ENCODE results near the gene PLPPR1.

PLPPR1 gene

GRCh38 chr9:101311758-101312420, 283.4 kb downstream of the PLPPR1 start:
- Histone ChIP-seq H3K36me3 (ENCODE audit: control insufficient read depth, insufficient read depth, low read length) (no peaks in the 10 kb centered on the region), H3K4me3 (replicated peaks; ENCODE audit: low read depth, low read length) (no peak overlapping the region), H3K27me3 (replicated peaks; ENCODE audit: control insufficient read depth, insufficient read depth, low read length) (no peaks in the 10 kb centered on the region)
- DNase-seq (ENCODE audit: extremely low read depth, insufficient read length): peak; percentile 9
- peak; percentile 61 for TF ChIP-seq CTCF (IDR thresholded peaks at IDR 0.05; ENCODE audit: insufficient read depth, low read length, poor library complexity, severe bottlenecking)

- Histone ChIP-seq H3K27me3 (replicated peaks; ENCODE audit: control insufficient read depth, insufficient read depth, low read length) (no peaks in the 10 kb centered on the region), H3K4me3 (replicated peaks; ENCODE audit: low read depth, low read length) (no peak overlapping the region), H3K36me3 (ENCODE audit: control insufficient read depth, insufficient read depth, low read length) (no peaks in the 10 kb centered on the region)
- no peak for DNase-seq (ENCODE audit: extremely low read depth, insufficient read length)
- TF ChIP-seq CTCF (IDR thresholded peaks at IDR 0.05; ENCODE audit: insufficient read depth, low read length, poor library complexity, severe bottlenecking): no peak
Observed at GRCh38 chr9:101312661-101313060, 284.1 kb downstream of the PLPPR1 start.

- Histone ChIP-seq H3K27me3 (replicated peaks; ENCODE audit: control insufficient read depth, insufficient read depth, low read length) (no peaks in the 10 kb centered on the region), H3K4me3 (replicated peaks; ENCODE audit: low read depth, low read length) (no peak overlapping the region), H3K36me3 (ENCODE audit: control insufficient read depth, insufficient read depth, low read length) (no peaks in the 10 kb centered on the region)
- no peak for DNase-seq (ENCODE audit: extremely low read depth, insufficient read length)
- TF ChIP-seq CTCF (IDR thresholded peaks at IDR 0.05; ENCODE audit: insufficient read depth, low read length, poor library complexity, severe bottlenecking): no peak
Observed at GRCh38 chr9:101315112-101315450, 286.6 kb downstream of the PLPPR1 start.

- no peak for TF ChIP-seq CTCF (IDR thresholded peaks at IDR 0.05; ENCODE audit: insufficient read depth, low read length, poor library complexity, severe bottlenecking)
- Histone ChIP-seq H3K4me3 (replicated peaks; ENCODE audit: low read depth, low read length) (no peak overlapping the region), H3K27me3 (replicated peaks; ENCODE audit: control insufficient read depth, insufficient read depth, low read length) (no peaks in the 10 kb centered on the region), H3K36me3 (ENCODE audit: control insufficient read depth, insufficient read depth, low read length) (no peaks in the 10 kb centered on the region)
- no peak for DNase-seq (ENCODE audit: extremely low read depth, insufficient read length)
Observed at GRCh38 chr9:101317735-101318134, 289.2 kb downstream of the PLPPR1 start.

GRCh38 chr9:101323129-101323528, 294.6 kb downstream of the PLPPR1 start:
- DNase-seq (ENCODE audit: extremely low read depth, insufficient read length): no peak
- H3K36me3 ChIP-seq (ENCODE audit: control insufficient read depth, insufficient read depth, low read length): no peaks in the 10 kb centered on the region
- H3K27me3 ChIP-seq (replicated peaks; ENCODE audit: control insufficient read depth, insufficient read depth, low read length): no peaks in the 10 kb centered on the region
- no peak for TF ChIP-seq CTCF (IDR thresholded peaks at IDR 0.05; ENCODE audit: insufficient read depth, low read length, poor library complexity, severe bottlenecking)
- H3K4me3 ChIP-seq (replicated peaks; ENCODE audit: low read depth, low read length): no peak overlapping the region
